Measurements from ENCODE around the gene SOHLH2.

The SOHLH2 gene

DNA sequence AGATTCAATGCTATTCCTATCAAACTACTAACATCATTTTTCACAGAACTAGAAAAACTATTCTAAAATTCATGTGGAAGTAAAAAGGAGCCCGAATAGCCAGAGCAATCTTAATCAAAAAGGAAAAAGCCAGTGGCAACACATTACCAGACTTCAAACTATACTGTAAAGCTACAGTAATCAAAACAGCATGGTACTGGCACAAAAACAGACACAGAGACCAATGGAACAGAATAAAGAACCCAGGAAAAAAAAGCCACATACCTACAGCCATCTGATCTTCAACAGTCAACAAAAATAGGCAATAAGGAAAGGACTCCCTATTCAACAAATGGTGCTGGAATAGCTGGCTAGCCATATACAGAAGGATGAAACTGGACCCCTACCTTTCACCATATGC lies 10.4 kb upstream of the SOHLH2 start:
- DNase-seq (ENCODE audit: insufficient read length) (no peak), FAIRE-seq (no peak)
- TF ChIP-seq POLR2AphosphoS5 (IDR thresholded peaks at IDR 0.05; ENCODE audit: low read depth, low read length) (no peak), POLR2A (IDR thresholded peaks at IDR 0.05; ENCODE audit: low read depth, low read length) (no peak), TAF1 (IDR thresholded peaks at IDR 0.05; ENCODE audit: borderline replicate concordance, low read depth, low read length) (no peak)

DNA sequence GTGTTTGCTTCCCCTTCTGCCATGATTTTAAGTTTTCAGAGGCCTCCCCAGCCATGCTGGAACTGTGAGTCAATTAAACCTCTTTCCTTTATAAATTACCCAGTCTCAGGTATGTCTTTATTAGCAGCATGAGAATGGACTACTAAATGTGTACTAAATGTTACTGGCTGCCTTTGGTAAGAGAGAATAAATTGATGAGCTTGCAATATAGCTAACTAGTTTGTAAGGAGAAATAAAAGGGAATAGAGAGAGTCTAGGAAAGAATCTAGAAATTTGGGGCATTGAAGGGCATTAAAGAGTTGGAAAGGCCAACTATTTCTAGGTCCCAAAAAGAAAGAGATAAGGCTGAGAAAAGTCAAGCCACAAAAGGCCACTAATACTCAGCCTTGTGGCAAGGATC lies 5.5 kb upstream of the SOHLH2 start:
- no peak for FAIRE-seq
- DNase-seq (ENCODE audit: insufficient read length) = no peak
- TF ChIP-seq TAF1 (IDR thresholded peaks at IDR 0.05; ENCODE audit: borderline replicate concordance, low read depth, low read length) (no peak), POLR2AphosphoS5 (IDR thresholded peaks at IDR 0.05; ENCODE audit: low read depth, low read length) (no peak), POLR2A (IDR thresholded peaks at IDR 0.05; ENCODE audit: low read depth, low read length) (no peak)

DNA sequence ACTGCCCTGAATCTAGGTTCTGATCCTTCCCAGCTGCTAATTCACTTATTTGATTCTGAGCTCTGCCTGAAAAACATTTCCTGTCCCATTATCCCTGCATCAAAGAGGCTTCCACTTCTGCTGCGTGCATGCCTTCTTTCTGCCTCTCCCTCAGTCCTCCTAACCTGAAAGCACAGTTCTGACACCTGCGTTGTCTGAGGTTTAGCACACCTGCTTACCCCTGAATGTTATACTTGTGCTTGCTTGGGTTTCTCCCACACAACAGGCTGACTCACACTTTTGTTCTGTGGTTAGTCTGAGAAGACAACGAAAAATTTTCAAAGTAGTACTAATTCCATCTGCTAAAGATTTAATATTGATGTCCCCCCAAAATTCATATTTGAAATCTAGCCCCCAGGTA lies 3.1 kb upstream of the SOHLH2 start:
- DNase-seq (ENCODE audit: insufficient read length) (no peak), FAIRE-seq (no peak)
- TF ChIP-seq POLR2AphosphoS5 (IDR thresholded peaks at IDR 0.05; ENCODE audit: low read depth, low read length) = no peak
- TF ChIP-seq TAF1 (IDR thresholded peaks at IDR 0.05; ENCODE audit: borderline replicate concordance, low read depth, low read length) = no peak
- no peak for TF ChIP-seq POLR2A (IDR thresholded peaks at IDR 0.05; ENCODE audit: low read depth, low read length)

DNA sequence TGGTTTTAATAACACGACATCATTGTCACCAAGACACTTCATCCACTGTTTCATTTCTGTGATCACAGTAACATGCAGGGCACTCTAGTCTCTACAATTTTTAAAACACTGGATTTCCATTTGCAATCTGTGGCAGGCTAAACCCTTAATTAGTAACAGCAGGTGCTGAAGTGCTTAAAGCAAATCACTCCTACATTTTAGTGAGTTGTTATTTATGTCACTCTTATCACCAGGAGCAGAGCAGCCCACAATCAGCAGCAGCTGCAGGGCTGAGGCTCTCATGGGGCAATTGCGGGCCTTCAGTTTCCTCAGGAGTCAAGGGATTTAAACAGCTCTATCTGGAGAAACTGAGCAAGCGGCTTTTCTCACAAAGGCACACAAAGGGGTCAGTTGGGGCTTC lies 1.6 kb downstream of the SOHLH2 start:
- TF ChIP-seq POLR2AphosphoS5 (IDR thresholded peaks at IDR 0.05; ENCODE audit: low read depth, low read length) = no peak
- no peak for TF ChIP-seq POLR2A (IDR thresholded peaks at IDR 0.05; ENCODE audit: low read depth, low read length)
- TF ChIP-seq TAF1 (IDR thresholded peaks at IDR 0.05; ENCODE audit: borderline replicate concordance, low read depth, low read length) = no peak
- FAIRE-seq (no peak), DNase-seq (ENCODE audit: insufficient read length) (no peak)

DNA sequence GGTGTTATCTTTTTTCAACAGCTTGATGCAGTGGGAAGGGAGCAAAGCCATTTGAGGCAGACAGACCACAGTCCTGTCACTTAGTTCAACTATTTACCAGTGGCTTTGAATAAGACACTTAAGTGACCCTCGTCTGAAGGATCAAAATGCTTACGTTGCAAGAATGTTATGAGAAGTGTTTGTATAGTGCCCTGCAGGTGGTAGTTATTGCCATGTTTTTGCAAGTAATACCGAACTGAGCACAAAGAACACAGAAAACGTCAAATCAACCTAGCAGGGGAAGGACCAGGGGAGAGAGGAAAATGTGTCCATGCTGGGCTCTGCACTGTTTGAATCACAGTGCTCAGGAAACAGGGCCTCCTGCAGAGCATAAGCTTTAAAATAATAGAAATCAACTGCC lies 2.8 kb downstream of the SOHLH2 start:
- DNase-seq (ENCODE audit: insufficient read length) (no peak), FAIRE-seq (no peak)
- no peak for TF ChIP-seq TAF1 (IDR thresholded peaks at IDR 0.05; ENCODE audit: borderline replicate concordance, low read depth, low read length)
- no peak for TF ChIP-seq POLR2AphosphoS5 (IDR thresholded peaks at IDR 0.05; ENCODE audit: low read depth, low read length)
- TF ChIP-seq POLR2A (IDR thresholded peaks at IDR 0.05; ENCODE audit: low read depth, low read length) = no peak

DNA sequence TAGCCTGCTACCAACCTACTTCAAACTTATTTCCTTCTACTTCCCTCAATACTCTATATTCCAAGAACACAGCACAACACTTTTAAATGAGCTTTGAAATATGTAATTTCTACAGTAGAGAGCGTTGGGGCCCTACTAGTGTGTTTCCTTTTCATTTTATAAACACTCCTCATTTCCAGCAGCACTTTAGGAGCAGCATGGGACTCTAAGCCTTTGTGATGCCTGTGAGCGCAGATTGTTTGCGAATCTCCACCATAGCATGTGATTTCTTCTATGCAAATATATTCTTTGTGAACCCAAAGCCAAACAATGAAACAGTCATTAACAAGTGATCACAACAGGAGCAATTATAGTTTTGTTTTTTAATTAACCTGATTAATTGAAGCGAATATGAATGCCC lies 3.6 kb downstream of the SOHLH2 start:
- no peak for TF ChIP-seq POLR2A (IDR thresholded peaks at IDR 0.05; ENCODE audit: low read depth, low read length)
- no peak for TF ChIP-seq TAF1 (IDR thresholded peaks at IDR 0.05; ENCODE audit: borderline replicate concordance, low read depth, low read length)
- no peak for TF ChIP-seq POLR2AphosphoS5 (IDR thresholded peaks at IDR 0.05; ENCODE audit: low read depth, low read length)
- DNase-seq (ENCODE audit: insufficient read length) = no peak
- no peak for FAIRE-seq

DNA sequence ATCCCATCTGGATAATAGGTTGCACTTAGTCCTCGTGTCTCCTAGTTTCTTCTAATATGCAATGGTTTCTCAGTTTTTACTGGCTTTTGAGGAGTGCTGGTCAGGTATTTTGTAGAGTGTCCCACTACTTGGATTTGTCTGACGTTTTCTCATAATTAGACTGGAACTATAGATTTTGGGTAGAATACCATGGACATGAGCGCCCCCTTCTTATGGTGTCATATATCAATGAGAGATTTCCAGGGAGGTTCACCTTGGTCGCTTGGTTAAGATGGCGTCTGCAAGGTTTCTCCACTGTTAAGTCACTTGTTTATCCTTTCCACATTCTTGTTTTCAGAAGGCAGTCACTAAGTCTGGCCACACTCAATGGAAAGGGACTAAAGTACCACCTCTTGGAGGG lies 6.7 kb downstream of the SOHLH2 start:
- FAIRE-seq = no peak
- TF ChIP-seq TAF1 (IDR thresholded peaks at IDR 0.05; ENCODE audit: borderline replicate concordance, low read depth, low read length) (no peak), POLR2AphosphoS5 (IDR thresholded peaks at IDR 0.05; ENCODE audit: low read depth, low read length) (no peak), POLR2A (IDR thresholded peaks at IDR 0.05; ENCODE audit: low read depth, low read length) (no peak)
- no peak for DNase-seq (ENCODE audit: insufficient read length)

DNA sequence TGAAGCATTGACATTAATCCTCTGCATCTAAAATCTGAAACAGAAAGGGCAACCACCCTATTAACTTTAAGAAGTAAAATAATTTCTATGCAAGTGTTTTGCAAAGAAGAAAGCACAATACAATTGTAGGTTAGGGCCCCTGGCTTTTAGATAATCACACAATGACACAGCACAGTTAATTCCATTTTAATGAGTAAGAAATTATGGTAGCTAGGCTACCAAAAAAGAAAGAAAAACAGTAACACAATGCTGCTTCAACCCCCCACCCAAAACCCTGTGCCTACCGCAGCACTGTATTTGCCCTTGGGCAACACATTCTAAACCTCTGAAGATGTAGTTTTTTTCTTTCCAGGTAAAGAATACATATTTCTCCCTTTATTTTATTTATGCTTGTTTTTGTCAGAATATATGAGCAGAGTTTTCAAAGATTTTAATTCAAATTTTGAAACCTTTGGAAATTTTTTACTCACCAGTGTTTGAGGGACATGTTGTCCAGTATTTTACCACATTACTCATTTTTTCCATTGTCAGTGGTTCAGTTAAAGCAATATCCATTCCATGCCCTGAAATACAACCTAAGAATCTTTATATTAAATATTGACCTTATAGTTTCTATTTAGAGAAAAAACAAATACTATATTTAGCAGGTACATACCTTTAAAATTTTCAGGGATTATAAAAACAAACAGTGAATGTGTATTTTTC lies 21.1 kb downstream of the SOHLH2 start:
- no peak for TF ChIP-seq TAF1 (IDR thresholded peaks at IDR 0.05; ENCODE audit: borderline replicate concordance, low read depth, low read length)
- TF ChIP-seq POLR2A (IDR thresholded peaks at IDR 0.05; ENCODE audit: low read depth, low read length) = no peak
- no peak for TF ChIP-seq POLR2AphosphoS5 (IDR thresholded peaks at IDR 0.05; ENCODE audit: low read depth, low read length)
- DNase-seq (ENCODE audit: insufficient read length) (no peak), FAIRE-seq (no peak)

DNA sequence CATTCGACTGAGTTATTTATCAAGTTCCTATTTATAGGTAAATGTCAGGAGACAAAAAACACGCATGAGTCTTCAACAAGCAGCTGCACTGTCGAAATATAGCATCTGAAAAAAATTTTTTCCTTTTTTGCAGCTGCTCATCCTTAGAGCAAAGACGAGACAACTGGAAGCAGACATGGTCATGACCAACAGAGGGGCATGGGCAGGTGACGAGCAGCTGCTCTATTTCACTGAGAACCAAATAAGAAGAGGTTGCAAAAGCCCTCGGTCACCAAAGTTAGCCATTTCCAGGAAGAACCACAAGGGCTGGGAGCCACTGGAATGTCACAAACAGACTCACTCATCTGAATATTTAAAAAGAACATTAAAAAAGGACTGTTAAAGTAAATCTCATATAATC lies 22.2 kb downstream of the SOHLH2 start:
- DNase-seq (ENCODE audit: insufficient read length) (no peak), FAIRE-seq (no peak)
- TF ChIP-seq TAF1 (IDR thresholded peaks at IDR 0.05; ENCODE audit: borderline replicate concordance, low read depth, low read length) (no peak), POLR2A (IDR thresholded peaks at IDR 0.05; ENCODE audit: low read depth, low read length) (no peak), POLR2AphosphoS5 (IDR thresholded peaks at IDR 0.05; ENCODE audit: low read depth, low read length) (no peak)

DNA sequence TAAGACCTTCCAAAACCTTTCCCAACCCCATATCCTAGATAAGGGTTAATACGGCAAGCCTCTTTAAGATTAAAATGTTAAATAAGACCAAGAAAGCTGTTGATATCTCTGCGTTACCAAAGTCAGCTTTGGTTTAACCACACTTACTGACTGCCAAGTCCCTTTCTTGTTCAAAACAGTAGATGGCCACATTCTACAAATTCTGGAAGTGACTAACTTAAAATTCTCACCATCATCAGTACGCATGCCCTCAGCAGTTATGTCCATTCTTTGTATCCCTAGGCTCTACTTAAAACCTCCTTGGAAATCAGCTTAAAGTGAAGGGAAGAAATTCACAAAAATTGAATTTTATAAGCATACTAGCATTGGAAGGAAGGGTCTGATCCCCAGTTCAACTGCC lies 23.6 kb downstream of the SOHLH2 start:
- no peak for TF ChIP-seq TAF1 (IDR thresholded peaks at IDR 0.05; ENCODE audit: borderline replicate concordance, low read depth, low read length)
- no peak for TF ChIP-seq POLR2AphosphoS5 (IDR thresholded peaks at IDR 0.05; ENCODE audit: low read depth, low read length)
- no peak for TF ChIP-seq POLR2A (IDR thresholded peaks at IDR 0.05; ENCODE audit: low read depth, low read length)
- FAIRE-seq (no peak), DNase-seq (ENCODE audit: insufficient read length) (no peak)

DNA sequence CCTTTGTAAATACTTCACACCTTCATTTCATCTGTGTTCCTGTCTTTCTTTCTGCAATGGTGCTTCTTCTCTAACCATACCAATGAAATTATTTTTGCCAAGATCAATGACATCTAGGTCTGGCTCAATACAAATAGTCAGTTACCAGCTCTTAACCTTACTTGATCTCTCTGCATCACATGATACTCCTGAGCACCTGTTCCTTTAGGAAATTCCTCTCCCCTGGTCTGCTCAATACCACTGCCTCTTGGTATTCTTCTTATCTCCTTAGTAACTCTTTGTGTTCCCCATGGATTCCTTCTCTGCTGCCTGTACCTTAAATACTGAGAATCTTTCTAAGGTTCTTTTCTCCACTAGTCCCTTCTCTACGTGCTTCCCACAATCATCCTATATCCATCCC lies 25.9 kb downstream of the SOHLH2 start:
- TF ChIP-seq POLR2AphosphoS5 (IDR thresholded peaks at IDR 0.05; ENCODE audit: low read depth, low read length) = no peak
- TF ChIP-seq POLR2A (IDR thresholded peaks at IDR 0.05; ENCODE audit: low read depth, low read length) = no peak
- no peak for TF ChIP-seq TAF1 (IDR thresholded peaks at IDR 0.05; ENCODE audit: borderline replicate concordance, low read depth, low read length)
- FAIRE-seq = no peak

DNA sequence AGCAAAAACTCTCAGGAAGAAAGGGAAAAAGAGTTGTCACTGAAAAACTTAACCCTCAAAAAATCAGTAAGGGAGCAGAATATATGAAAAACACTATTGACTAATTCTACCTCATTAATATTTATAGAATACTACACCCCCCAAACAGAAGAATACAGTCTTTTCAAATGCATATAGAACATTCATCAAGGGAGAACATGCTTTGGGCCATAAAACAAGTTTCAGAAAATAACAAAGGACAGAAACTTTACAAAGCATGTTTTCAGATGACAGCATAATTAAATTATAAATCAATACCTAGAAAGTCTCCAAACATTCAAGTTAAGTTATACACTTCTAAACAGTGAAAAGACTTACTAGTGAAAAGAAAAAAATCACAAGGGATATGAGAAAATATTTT lies 30.5 kb downstream of the SOHLH2 start:
- no peak for FAIRE-seq
- no peak for TF ChIP-seq POLR2AphosphoS5 (IDR thresholded peaks at IDR 0.05; ENCODE audit: low read depth, low read length)
- TF ChIP-seq TAF1 (IDR thresholded peaks at IDR 0.05; ENCODE audit: borderline replicate concordance, low read depth, low read length) = no peak
- no peak for TF ChIP-seq POLR2A (IDR thresholded peaks at IDR 0.05; ENCODE audit: low read depth, low read length)
- DNase-seq (ENCODE audit: insufficient read length) = no peak

More for the DNA sequence above, 25.9 kb downstream of the SOHLH2 start:
- DNase-seq (ENCODE audit: insufficient read length) = no peak

Measured in GM12892 (cell line).